Bronchial epithelial cell (primary cell): ENCODE measurements around the gene ZNF879. TPM values are rescaled to one million over a fixed set of nuclear protein-coding genes. Genes with fewer than 3 reads are reported as not detected.

ENCODE experiments used
- DNase-seq: peaks from one replicate; pipeline ENCODE4 v3.0.0-alpha.2; 2010; ENCODE audit warnings: low read depth
- FAIRE-seq: peaks from 2 replicates; lab custom pipeline; 2011; peaks lifted over from hg19 to GRCh38; lab: Jason Lieb, UNC
- H3K27me3 ChIP-seq: 2 replicates; pipeline ENCODE4 v1.5.1; 2011; ENCODE audit warnings: low read length; ENCODE audit not compliant: control insufficient read depth, insufficient read depth
- H3K36me3 ChIP-seq: 2 replicates; pipeline ENCODE4 v1.5.1; 2011; ENCODE audit warnings: low read length; ENCODE audit not compliant: control insufficient read depth, insufficient read depth
- H3K4me3 ChIP-seq: 2 replicates; pipeline ENCODE4 v1.5.1; 2011; ENCODE audit warnings: mild to moderate bottlenecking, low read depth, low read length, control low read depth
- total RNA-seq: library from RNA; depleted of rRNA; stranded (reverse); fragments of >200 nt; gene quantifications from 2 replicates; pipeline ENCODE4 v1.2.1, GENCODE V29; 2014
- TF ChIP-seq, protein P1 (sequence below): IDR thresholded peaks from 2 replicates; pipeline ENCODE4 v1.5.1; 2011; ENCODE audit warnings: mild to moderate bottlenecking, moderate library complexity, low read length, control low read depth, inconsistent platforms; ENCODE audit not compliant: insufficient read depth, severe bottlenecking

ZNF879 gene
- 3.4 and 6.7 TPM in 2 replicates for total RNA-seq

DNA sequence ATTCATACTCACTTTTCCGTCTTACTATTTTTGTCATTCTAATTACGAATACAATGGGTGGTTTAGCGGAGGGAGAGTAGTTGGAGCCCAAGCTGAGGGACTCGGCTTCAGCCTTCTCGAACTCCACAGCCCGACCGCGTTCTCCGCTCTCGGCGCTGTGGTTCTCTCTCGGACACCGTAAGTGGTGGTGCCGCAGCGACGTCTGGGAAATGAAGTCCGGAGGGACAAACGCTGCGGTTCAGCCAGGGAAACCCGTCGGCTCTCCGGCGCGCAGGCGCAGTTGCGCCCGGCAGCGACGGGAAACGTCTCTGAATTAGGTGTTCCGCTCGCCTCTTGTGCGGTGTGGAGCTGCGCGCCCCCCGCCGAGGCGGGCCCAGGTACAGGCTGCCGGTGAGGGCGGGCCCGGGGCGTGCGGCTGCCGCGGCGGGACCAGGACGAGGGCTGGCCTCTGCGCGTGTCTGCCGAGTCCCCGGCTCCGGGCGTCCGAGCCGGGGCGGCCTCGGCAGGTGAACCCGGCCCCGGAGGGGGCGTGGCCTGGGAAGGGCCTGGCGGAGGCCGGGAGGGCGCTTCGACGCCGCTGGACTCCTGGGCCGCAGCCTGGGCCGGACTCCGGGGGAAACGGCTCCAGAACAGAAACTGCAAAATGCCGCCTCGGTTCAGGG is at the start of gene ZNF879:
Gene ZNF879 (plus strand): TSS at position 277 of the 662 bp plus-strand sequence. CDS start 1,201 bp downstream, outside the sequence.
- FAIRE-seq (no peak), DNase-seq (peak; percentile 87)
- TF ChIP-seq, protein P1, sequence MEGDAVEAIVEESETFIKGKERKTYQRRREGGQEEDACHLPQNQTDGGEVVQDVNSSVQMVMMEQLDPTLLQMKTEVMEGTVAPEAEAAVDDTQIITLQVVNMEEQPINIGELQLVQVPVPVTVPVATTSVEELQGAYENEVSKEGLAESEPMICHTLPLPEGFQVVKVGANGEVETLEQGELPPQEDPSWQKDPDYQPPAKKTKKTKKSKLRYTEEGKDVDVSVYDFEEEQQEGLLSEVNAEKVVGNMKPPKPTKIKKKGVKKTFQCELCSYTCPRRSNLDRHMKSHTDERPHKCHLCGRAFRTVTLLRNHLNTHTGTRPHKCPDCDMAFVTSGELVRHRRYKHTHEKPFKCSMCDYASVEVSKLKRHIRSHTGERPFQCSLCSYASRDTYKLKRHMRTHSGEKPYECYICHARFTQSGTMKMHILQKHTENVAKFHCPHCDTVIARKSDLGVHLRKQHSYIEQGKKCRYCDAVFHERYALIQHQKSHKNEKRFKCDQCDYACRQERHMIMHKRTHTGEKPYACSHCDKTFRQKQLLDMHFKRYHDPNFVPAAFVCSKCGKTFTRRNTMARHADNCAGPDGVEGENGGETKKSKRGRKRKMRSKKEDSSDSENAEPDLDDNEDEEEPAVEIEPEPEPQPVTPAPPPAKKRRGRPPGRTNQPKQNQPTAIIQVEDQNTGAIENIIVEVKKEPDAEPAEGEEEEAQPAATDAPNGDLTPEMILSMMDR = no peak
- peaks cover 9% of the 10 kb centered on the region for H3K36me3 ChIP-seq
- peak within 1 kb of the TSS; percentile 50 for H3K4me3 ChIP-seq
- no peaks in the 10 kb centered on the region for H3K27me3 ChIP-seq

DNA sequence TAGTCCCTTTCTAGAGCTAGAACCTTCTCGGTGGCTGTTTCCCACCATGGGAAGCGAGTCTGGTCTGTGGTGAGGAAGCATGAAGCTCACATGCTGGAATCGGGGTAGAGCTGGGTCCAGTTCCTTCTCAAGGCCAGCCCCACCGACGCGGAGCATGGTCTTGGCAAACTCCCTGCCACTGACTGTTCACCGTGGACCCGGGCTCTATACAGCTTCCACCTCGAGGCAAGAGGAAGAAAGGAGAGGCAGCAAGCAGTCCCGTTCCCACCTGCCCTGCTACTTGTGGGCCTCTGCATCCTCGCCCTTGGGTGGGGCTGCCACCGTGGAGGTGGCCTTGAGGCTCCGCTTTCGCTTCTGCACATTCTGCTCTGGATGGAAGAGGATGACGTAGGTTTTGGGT is 42.2 kb upstream of the ZNF879 start:
- FAIRE-seq (no peak), DNase-seq (no peak)
- no peaks in the 10 kb centered on the region for H3K27me3 ChIP-seq
- no peaks in the 10 kb centered on the region for H3K36me3 ChIP-seq
- H3K4me3 ChIP-seq = no peak overlapping the region
- TF ChIP-seq, protein P1 = no peak

DNA sequence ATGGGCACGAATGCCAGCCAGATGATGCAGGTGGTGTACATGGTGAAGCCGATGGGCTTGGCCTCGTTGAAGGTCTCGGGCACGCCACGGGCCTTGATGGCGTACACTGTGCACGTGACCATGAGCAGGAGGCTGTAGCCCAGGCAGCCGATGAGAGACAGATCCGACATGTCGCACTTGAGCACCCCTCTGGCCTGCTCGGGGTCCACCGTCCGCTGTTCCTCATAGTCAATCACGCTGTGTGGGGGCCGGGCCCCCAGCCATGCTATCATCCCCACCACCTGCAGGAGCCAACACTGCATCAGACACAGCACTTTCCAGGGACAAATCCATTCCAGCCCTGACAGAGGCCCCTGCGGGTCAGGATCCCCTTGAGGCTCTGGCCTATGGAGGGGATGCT is 40.7 kb upstream of the ZNF879 start:
- H3K36me3 ChIP-seq = no peaks in the 10 kb centered on the region
- DNase-seq (no peak), FAIRE-seq (no peak)
- TF ChIP-seq, protein P1 = no peak
- H3K4me3 ChIP-seq = no peak overlapping the region
- no peaks in the 10 kb centered on the region for H3K27me3 ChIP-seq

DNA sequence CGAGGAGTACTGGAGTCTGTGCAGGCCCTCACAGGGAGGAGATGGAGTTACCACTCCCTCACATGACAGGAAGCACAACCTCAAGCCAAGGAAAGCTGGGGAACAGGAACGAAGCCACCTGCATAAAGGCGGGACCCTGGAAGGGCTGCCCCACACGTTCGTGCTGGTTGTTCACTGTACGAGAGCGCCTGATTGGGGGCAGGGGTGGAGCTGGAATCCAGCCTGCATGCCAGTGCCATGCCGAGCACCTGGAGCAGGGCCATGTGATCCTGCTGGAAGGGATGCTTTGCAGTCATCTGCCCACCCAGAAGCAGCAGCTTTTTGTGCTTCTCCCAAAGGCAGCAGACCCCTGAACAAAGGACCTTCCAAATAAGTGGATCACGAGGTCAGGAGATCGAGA is 39.9 kb upstream of the ZNF879 start:
- FAIRE-seq (no peak), DNase-seq (no peak)
- TF ChIP-seq, protein P1 = no peak
- H3K27me3 ChIP-seq = no peaks in the 10 kb centered on the region
- H3K4me3 ChIP-seq = no peak overlapping the region
- H3K36me3 ChIP-seq = no peaks in the 10 kb centered on the region

DNA sequence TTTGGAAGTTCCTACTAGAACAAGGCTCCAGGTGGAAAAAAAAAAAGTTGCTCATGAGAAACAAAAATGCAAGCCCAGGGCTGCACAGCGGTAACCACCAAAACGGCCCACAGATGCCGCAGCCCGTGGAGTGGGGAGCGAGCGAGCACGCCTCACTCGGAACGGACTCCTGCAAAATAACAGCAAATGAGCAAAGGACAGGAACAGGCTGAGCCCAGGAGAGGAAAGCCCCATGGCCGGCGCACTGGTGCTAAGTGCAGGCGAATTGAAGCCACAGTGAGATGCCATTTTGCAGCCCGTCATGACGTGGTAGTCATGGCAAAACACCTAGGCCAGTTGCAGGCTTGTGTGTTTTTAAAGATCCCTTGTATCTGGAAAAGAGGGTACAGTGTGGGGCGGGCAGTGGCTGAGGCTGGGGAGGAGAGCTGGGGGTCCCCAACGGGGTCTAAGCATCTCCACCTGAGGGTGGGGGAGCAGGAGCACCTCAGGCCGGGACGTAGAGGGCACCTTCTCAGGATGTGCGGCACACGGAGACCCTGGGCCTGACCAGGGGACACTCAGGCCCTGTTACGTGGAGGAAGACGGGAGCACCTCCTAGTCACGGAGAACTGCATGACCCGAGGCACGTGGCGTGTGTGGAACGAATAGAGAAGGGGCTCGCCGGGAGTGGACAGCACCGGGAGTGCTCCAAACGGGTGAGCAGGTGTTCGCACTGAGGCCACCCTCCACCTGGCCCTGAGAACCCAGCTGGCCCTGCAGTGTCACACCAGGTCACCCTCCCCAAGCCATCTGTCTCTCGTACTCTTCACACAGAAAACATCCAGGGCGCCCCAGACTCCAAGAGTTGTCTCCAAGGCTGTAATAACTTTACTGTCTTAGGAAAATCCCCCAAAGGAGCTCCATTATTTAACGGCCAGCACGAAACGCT is 39.2 kb upstream of the ZNF879 start:
- Histone ChIP-seq H3K4me3 (no peak overlapping the region), H3K36me3 (no peaks in the 10 kb centered on the region), H3K27me3 (no peaks in the 10 kb centered on the region)
- TF ChIP-seq, protein P1 = no peak
- FAIRE-seq = no peak
- no peak for DNase-seq
